ENCODE results near the gene SMCO2. TPM values are rescaled to one million over a fixed set of nuclear protein-coding genes. Genes with fewer than 3 reads are reported as not detected.

SMCO2 gene
- polyA plus RNA-seq (2013, experiment 1 of 2) = not detected
- polyA plus RNA-seq (2013, experiment 2 of 2) = not detected

- Histone ChIP-seq H3K9me3 (ENCODE audit: control insufficient read depth, low read length) (peaks cover 3% of the 10 kb centered on the region), H3K4me1 (ENCODE audit: control insufficient read depth, insufficient read depth, low read length, poor library complexity, severe bottlenecking) (no peaks in the 10 kb centered on the region), H3K36me3 (ENCODE audit: control insufficient read depth, insufficient read depth, low read length) (no peaks in the 10 kb centered on the region), H3K4me3 (ENCODE audit: extremely low read depth, insufficient read depth, low read length, poor library complexity, severe bottlenecking) (no peak within 1 kb of the TSS), H3K27ac (ENCODE audit: low read depth, low read length, severe bottlenecking) (no peak within 1 kb of the TSS)
- WGBS, 2 experiments (ENCODE audit: insufficient coverage in 2 of 2) = 86 to 100% methylated on average over 2 to 3 of the region's 3 CpGs
Measured at GRCh38 chr12:27446436-27446835, at the start of gene SMCO2. Gene SMCO2, plus strand, starts transcription at chr12:27446736. Its CDS starts 23,896 bp downstream, at chr12:27470632.

GRCh38 chr12:27398466-27398865 is 48.1 kb upstream of the SMCO2 start:
- Histone ChIP-seq H3K4me1 (ENCODE audit: control insufficient read depth, insufficient read depth, low read length, poor library complexity, severe bottlenecking) (no peaks in the 10 kb centered on the region), H3K9me3 (ENCODE audit: control insufficient read depth, low read length) (no peaks in the 10 kb centered on the region), H3K27ac (ENCODE audit: low read depth, low read length, severe bottlenecking) (no peak overlapping the region), H3K4me3 (ENCODE audit: extremely low read depth, insufficient read depth, low read length, poor library complexity, severe bottlenecking) (no peak overlapping the region), H3K36me3 (ENCODE audit: control insufficient read depth, insufficient read depth, low read length) (no peaks in the 10 kb centered on the region)
- WGBS, 2 experiments (ENCODE audit: insufficient coverage in 2 of 2) = no CpG with 5 or more reads among the region's 2 CpGs

GRCh38 chr12:27399074-27399473 is 47.5 kb upstream of the SMCO2 start:
- Histone ChIP-seq H3K9me3 (ENCODE audit: control insufficient read depth, low read length) (no peaks in the 10 kb centered on the region), H3K27ac (ENCODE audit: low read depth, low read length, severe bottlenecking) (no peak overlapping the region), H3K36me3 (ENCODE audit: control insufficient read depth, insufficient read depth, low read length) (no peaks in the 10 kb centered on the region), H3K4me3 (ENCODE audit: extremely low read depth, insufficient read depth, low read length, poor library complexity, severe bottlenecking) (no peak overlapping the region), H3K4me1 (ENCODE audit: control insufficient read depth, insufficient read depth, low read length, poor library complexity, severe bottlenecking) (no peaks in the 10 kb centered on the region)
- WGBS, 2 experiments (ENCODE audit: insufficient coverage in 2 of 2) = 93 to 94% methylated on average over 2 of the region's 2 CpGs

- 83 to 90% methylated on average over 4 to 5 of the region's 5 CpGs for WGBS, 2 experiments (ENCODE audit: insufficient coverage in 2 of 2)
- Histone ChIP-seq H3K4me3 (ENCODE audit: extremely low read depth, insufficient read depth, low read length, poor library complexity, severe bottlenecking) (no peak overlapping the region), H3K27ac (ENCODE audit: low read depth, low read length, severe bottlenecking) (no peak overlapping the region), H3K4me1 (ENCODE audit: control insufficient read depth, insufficient read depth, low read length, poor library complexity, severe bottlenecking) (no peaks in the 10 kb centered on the region), H3K9me3 (ENCODE audit: control insufficient read depth, low read length) (no peaks in the 10 kb centered on the region), H3K36me3 (ENCODE audit: control insufficient read depth, insufficient read depth, low read length) (no peaks in the 10 kb centered on the region)
Measured at GRCh38 chr12:27400856-27401354, 45.6 kb upstream of the SMCO2 start.

GRCh38 chr12:27412047-27412446 is 34.5 kb upstream of the SMCO2 start:
- Histone ChIP-seq H3K4me1 (ENCODE audit: control insufficient read depth, insufficient read depth, low read length, poor library complexity, severe bottlenecking) (no peaks in the 10 kb centered on the region), H3K9me3 (ENCODE audit: control insufficient read depth, low read length) (no peaks in the 10 kb centered on the region), H3K27ac (ENCODE audit: low read depth, low read length, severe bottlenecking) (no peak overlapping the region), H3K36me3 (ENCODE audit: control insufficient read depth, insufficient read depth, low read length) (no peaks in the 10 kb centered on the region), H3K4me3 (ENCODE audit: extremely low read depth, insufficient read depth, low read length, poor library complexity, severe bottlenecking) (no peak overlapping the region)

- 57 to 80% methylated on average over 1 to 2 of the region's 2 CpGs for WGBS, 2 experiments (ENCODE audit: insufficient coverage in 2 of 2)
- no peaks in the 10 kb centered on the region for H3K9me3 ChIP-seq (ENCODE audit: control insufficient read depth, low read length)
- H3K4me3 ChIP-seq (ENCODE audit: extremely low read depth, insufficient read depth, low read length, poor library complexity, severe bottlenecking) = no peak overlapping the region
- H3K4me1 ChIP-seq (ENCODE audit: control insufficient read depth, insufficient read depth, low read length, poor library complexity, severe bottlenecking) = no peaks in the 10 kb centered on the region
- H3K27ac ChIP-seq (ENCODE audit: low read depth, low read length, severe bottlenecking) = no peak overlapping the region
- no peaks in the 10 kb centered on the region for H3K36me3 ChIP-seq (ENCODE audit: control insufficient read depth, insufficient read depth, low read length)
Measured at GRCh38 chr12:27422697-27423096, 23.8 kb upstream of the SMCO2 start.

- Histone ChIP-seq H3K36me3 (ENCODE audit: control insufficient read depth, insufficient read depth, low read length) (no peaks in the 10 kb centered on the region), H3K4me3 (ENCODE audit: extremely low read depth, insufficient read depth, low read length, poor library complexity, severe bottlenecking) (no peak overlapping the region), H3K9me3 (ENCODE audit: control insufficient read depth, low read length) (no peaks in the 10 kb centered on the region), H3K27ac (ENCODE audit: low read depth, low read length, severe bottlenecking) (no peak overlapping the region), H3K4me1 (ENCODE audit: control insufficient read depth, insufficient read depth, low read length, poor library complexity, severe bottlenecking) (no peaks in the 10 kb centered on the region)
- WGBS, 2 experiments (ENCODE audit: insufficient coverage in 2 of 2) = 91 to 100% methylated on average over 2 to 3 of the region's 4 CpGs
Measured at GRCh38 chr12:27424631-27425230, 21.8 kb upstream of the SMCO2 start.

GRCh38 chr12:27425306-27425705 is 21.2 kb upstream of the SMCO2 start:
- H3K27ac ChIP-seq (ENCODE audit: low read depth, low read length, severe bottlenecking) = no peak overlapping the region
- H3K4me3 ChIP-seq (ENCODE audit: extremely low read depth, insufficient read depth, low read length, poor library complexity, severe bottlenecking) = no peak overlapping the region
- H3K4me1 ChIP-seq (ENCODE audit: control insufficient read depth, insufficient read depth, low read length, poor library complexity, severe bottlenecking) = no peaks in the 10 kb centered on the region
- WGBS, 2 experiments (ENCODE audit: insufficient coverage in 2 of 2) = 85 to 95% methylated on average over 5 of the region's 5 CpGs
- H3K9me3 ChIP-seq (ENCODE audit: control insufficient read depth, low read length) = no peaks in the 10 kb centered on the region
- H3K36me3 ChIP-seq (ENCODE audit: control insufficient read depth, insufficient read depth, low read length) = no peaks in the 10 kb centered on the region

- Histone ChIP-seq H3K27ac (ENCODE audit: low read depth, low read length, severe bottlenecking) (no peak overlapping the region), H3K36me3 (ENCODE audit: control insufficient read depth, insufficient read depth, low read length) (no peaks in the 10 kb centered on the region), H3K4me3 (ENCODE audit: extremely low read depth, insufficient read depth, low read length, poor library complexity, severe bottlenecking) (no peak overlapping the region), H3K4me1 (ENCODE audit: control insufficient read depth, insufficient read depth, low read length, poor library complexity, severe bottlenecking) (no peaks in the 10 kb centered on the region), H3K9me3 (ENCODE audit: control insufficient read depth, low read length) (no peaks in the 10 kb centered on the region)
- WGBS, 2 experiments (ENCODE audit: insufficient coverage in 2 of 2) = 97 to 100% methylated on average over 2 to 3 of the region's 6 CpGs
Measured at GRCh38 chr12:27426743-27427487, 19.6 kb upstream of the SMCO2 start.

- H3K36me3 ChIP-seq (ENCODE audit: control insufficient read depth, insufficient read depth, low read length) = no peaks in the 10 kb centered on the region
- 100% methylated on average over 2 of the region's 3 CpGs for WGBS, 2 experiments (ENCODE audit: insufficient coverage in 2 of 2)
- H3K4me1 ChIP-seq (ENCODE audit: control insufficient read depth, insufficient read depth, low read length, poor library complexity, severe bottlenecking) = peaks cover under 1% of the 10 kb centered on the region
- no peak overlapping the region for H3K27ac ChIP-seq (ENCODE audit: low read depth, low read length, severe bottlenecking)
- no peaks in the 10 kb centered on the region for H3K9me3 ChIP-seq (ENCODE audit: control insufficient read depth, low read length)
- H3K4me3 ChIP-seq (ENCODE audit: extremely low read depth, insufficient read depth, low read length, poor library complexity, severe bottlenecking) = no peak overlapping the region
Measured at GRCh38 chr12:27427824-27428223, 18.7 kb upstream of the SMCO2 start.

- H3K4me3 ChIP-seq (ENCODE audit: extremely low read depth, insufficient read depth, low read length, poor library complexity, severe bottlenecking) = no peak overlapping the region
- no peak overlapping the region for H3K27ac ChIP-seq (ENCODE audit: low read depth, low read length, severe bottlenecking)
- H3K9me3 ChIP-seq (ENCODE audit: control insufficient read depth, low read length) = no peaks in the 10 kb centered on the region
- H3K4me1 ChIP-seq (ENCODE audit: control insufficient read depth, insufficient read depth, low read length, poor library complexity, severe bottlenecking) = peaks cover 7% of the 10 kb centered on the region
- H3K36me3 ChIP-seq (ENCODE audit: control insufficient read depth, insufficient read depth, low read length) = no peaks in the 10 kb centered on the region
Measured at GRCh38 chr12:27428466-27428865, 18.1 kb upstream of the SMCO2 start.
